GM12878 (cell line): Measurements from ENCODE around the gene UNC93B1. TPM values are rescaled to one million over a fixed set of nuclear protein-coding genes. Genes with fewer than 3 reads are reported as not detected.
A peak's percentile ranks its signal among the peaks of the same experiment; 100 is the strongest.

Experiments
- ATF7 ChIP-seq: fragments of 450-650 bp; IDR thresholded peaks from 2 replicates; pipeline ENCODE4 v1.6.1; 2016; ENCODE audit warnings: low read depth, mild to moderate bottlenecking
- BHLHE40 ChIP-seq, 2 experiments: fragments of 450-650 bp in 1 of 2; IDR thresholded peaks; 2 replicates each; pipeline ENCODE4 v1.6.1; 2011 to 2017; ENCODE audit warnings: low read depth in 2 of 2, borderline replicate concordance in 1 of 2, improper control_type of control experiment in 1 of 2, low read length in 1 of 2, mild to moderate bottlenecking in 1 of 2
- FOS ChIP-seq: IDR thresholded peaks from 3 replicates; pipeline ENCODE4 v1.6.1; 2011; ENCODE audit warnings: borderline replicate concordance; ENCODE audit not compliant: insufficient read length; ENCODE audit errors: extremely low read depth
- FOXK2 ChIP-seq: fragments of 450-650 bp; IDR thresholded peaks from 2 replicates; pipeline ENCODE4 v1.6.1; 2017; ENCODE audit warnings: mild to moderate bottlenecking, moderate library complexity
- HDAC6 ChIP-seq: fragments of 200-600 bp; sonication (generic); IDR thresholded peaks from one replicate; pipeline ENCODE4 v1.8.0; 2017; ENCODE audit warnings: antibody characterized with exemption; ENCODE audit not compliant: unreplicated experiment
- PKNOX1 ChIP-seq: fragments of 450-650 bp; IDR thresholded peaks from 2 replicates; pipeline ENCODE4 v1.6.1; 2016; ENCODE audit warnings: mild to moderate bottlenecking
- SREBF1 ChIP-seq: IDR thresholded peaks from 2 replicates; pipeline ENCODE4 v1.6.1; 2012; ENCODE audit warnings: mild to moderate bottlenecking, low read length
- ZNF592 ChIP-seq: fragments of 450-650 bp; IDR thresholded peaks from 2 replicates; pipeline ENCODE4 v1.6.1; 2017; ENCODE audit warnings: mild to moderate bottlenecking, moderate library complexity
- polyA plus RNA-seq, 11 experiments: library from polyadenylated mRNA; depleted of rRNA in 4 of 11; unstranded in 6 of 11; stranded (reverse) in 5 of 11; fragments of >200 nt; fragmentation: Nextera tagmentation in 4 of 11; fragmentation: Illumina TruSeq in 1 of 11; extraction: Ambion mirVana in 4 of 11; extraction: Trizol in 1 of 11; gene quantifications; 1 replicate in 1 of 11; 2 replicates in 10 of 11; pipeline versions ENCODE4 v1.2.1 to v1.2.3, GENCODE V29; 2011 to 2016; ENCODE audit warnings: inconsistent platforms in 2 of 11, missing spikeins in 2 of 11, low read depth in 1 of 11
- total RNA-seq, 4 experiments: library from RNA; depleted of rRNA in 3 of 4; stranded (reverse); fragments of >200 nt in 3 of 4; fragmentation: Illumina TruSeq in 1 of 4; extraction: Trizol in 1 of 4; gene quantifications; 2 replicates each; pipeline versions ENCODE4 v1.2.1 to v1.2.3, GENCODE V29; 2013 to 2021

The UNC93B1 gene
- total and polyA plus RNA-seq, 10 of the 15 experiments (the other 5 are each of a cell fraction or from before 2014, with no cell fraction given) = 1.3 to 79.7 (median 36.3) TPM

- TF ChIP-seq FOXK2 (peak; percentile 14; the same call in 1 of the 2 replicates), SREBF1 (no peak), FOS (no peak), PKNOX1 (no peak), ATF7 (no peak), ZNF592 (no peak), BHLHE40 (IDR thresholded peaks at IDR 0.05; ENCODE audit: borderline replicate concordance in 1 of 2, low read depth in 2 of 2, low read length in 1 of 2) (peak; percentile 8 to 54; a peak in 2 of 4 replicates), HDAC6 (no peak)
Measured at GRCh38 chr11:68038718-68039525, 35.0 kb upstream of the UNC93B1 start, which contains the start of gene TCIRG1 (continued).
